Loucy (cell line): ENCODE data around the gene NHS.

Experiments used
- H2AFZ ChIP-seq: fragments of 200-600 bp; sonication (generic); 2 replicates; pipeline ENCODE4 v1.6.0; 2016; ENCODE audit warnings: antibody characterized with exemption, mild to moderate bottlenecking, low read length, moderate library complexity
- H3F3A ChIP-seq: fragments of 200-600 bp; 2 replicates; pipeline ENCODE4 v1.6.0; 2016; ENCODE audit warnings: antibody characterized with exemption, low read depth, mild to moderate bottlenecking
- H3K27me3 ChIP-seq: fragments of 200-600 bp; sonication (generic); 2 replicates; pipeline ENCODE4 v1.6.1; 2014; ENCODE audit warnings: low read length, mild to moderate bottlenecking; ENCODE audit not compliant: insufficient read depth, poor library complexity, severe bottlenecking
- H3K36me3 ChIP-seq: fragments of 200-600 bp; sonication (generic); 2 replicates; pipeline ENCODE4 v1.6.1; 2016; ENCODE audit warnings: low read length; ENCODE audit not compliant: insufficient read depth
- H3K4me1 ChIP-seq: fragments of 200-600 bp; sonication (generic); 2 replicates; pipeline ENCODE4 v1.5.1; 2014; ENCODE audit warnings: low read length, mild to moderate bottlenecking; ENCODE audit not compliant: insufficient read depth, poor library complexity, severe bottlenecking
- H3K4me2 ChIP-seq: fragments of 200-600 bp; sonication (generic); 2 replicates; pipeline ENCODE4 v1.6.0; 2014; ENCODE audit warnings: antibody characterized with exemption, low read length, low read depth, mild to moderate bottlenecking; ENCODE audit not compliant: poor library complexity, severe bottlenecking
- H3K4me3 ChIP-seq: fragments of 200-600 bp; sonication (generic); 2 replicates; pipeline ENCODE4 v1.5.1; 2014; ENCODE audit warnings: low read length, mild to moderate bottlenecking, mixed read lengths; ENCODE audit not compliant: poor library complexity, severe bottlenecking
- H3K79me2 ChIP-seq: fragments of 200-600 bp; sonication (generic); 2 replicates; pipeline ENCODE4 v1.6.1; 2014; ENCODE audit warnings: low read length; ENCODE audit not compliant: insufficient read depth
- H3K9ac ChIP-seq: fragments of 200-600 bp; sonication (generic); 2 replicates; pipeline ENCODE4 v1.6.0; 2014; ENCODE audit warnings: mild to moderate bottlenecking, low read depth, low read length, moderate library complexity; ENCODE audit not compliant: poor library complexity, severe bottlenecking
- H3K9me2 ChIP-seq: fragments of 200-600 bp; sonication (generic); replicated peaks from 2 replicates; pipeline ENCODE4 v1.6.1; 2016; ENCODE audit warnings: low read depth, low read length, mixed read lengths
- H3K9me3 ChIP-seq: fragments of 200-600 bp; sonication (generic); 2 replicates; pipeline ENCODE4 v1.6.1; 2014; ENCODE audit warnings: mild to moderate bottlenecking, antibody characterized with exemption, low read length, low read depth; ENCODE audit not compliant: insufficient read depth
- H4K20me1 ChIP-seq: fragments of 200-600 bp; sonication (generic); 2 replicates; pipeline ENCODE4 v1.6.0; 2014; ENCODE audit warnings: antibody characterized with exemption, low read length, mild to moderate bottlenecking; ENCODE audit not compliant: insufficient read depth, poor library complexity, severe bottlenecking
- EZH2phosphoT487 ChIP-seq: fragments of 200-600 bp; IDR thresholded peaks from 2 replicates; pipeline ENCODE4 v1.6.1; 2018; ENCODE audit warnings: antibody characterized with exemption, mild to moderate bottlenecking, moderate library complexity, borderline replicate concordance
- TF ChIP-seq, protein P1 (sequence below): fragments of 200-600 bp; sonication (generic); conservative IDR thresholded peaks from 2 replicates; pipeline ENCODE4 v1.5.1; 2014; ENCODE audit warnings: mild to moderate bottlenecking, antibody characterized with exemption, low read length

Gene NHS

GRCh38 chrX:17464194-17464593 is 89.2 kb downstream of the NHS start:
- Histone ChIP-seq H3K4me2 (no peak overlapping the region), H3K4me1 (no peaks in the 10 kb centered on the region), H3K4me3 (no peak overlapping the region), H3K27me3 (no peaks in the 10 kb centered on the region), H3K9ac (no peak overlapping the region), H3K36me3 (no peaks in the 10 kb centered on the region), H3K9me3 (no peaks in the 10 kb centered on the region), H2AFZ (no peak overlapping the region), H3F3A (no peaks in the 10 kb centered on the region), H4K20me1 (no peaks in the 10 kb centered on the region), H3K79me2 (no peaks in the 10 kb centered on the region), H3K9me2 (no peaks in the 10 kb centered on the region)
- TF ChIP-seq, protein P1, sequence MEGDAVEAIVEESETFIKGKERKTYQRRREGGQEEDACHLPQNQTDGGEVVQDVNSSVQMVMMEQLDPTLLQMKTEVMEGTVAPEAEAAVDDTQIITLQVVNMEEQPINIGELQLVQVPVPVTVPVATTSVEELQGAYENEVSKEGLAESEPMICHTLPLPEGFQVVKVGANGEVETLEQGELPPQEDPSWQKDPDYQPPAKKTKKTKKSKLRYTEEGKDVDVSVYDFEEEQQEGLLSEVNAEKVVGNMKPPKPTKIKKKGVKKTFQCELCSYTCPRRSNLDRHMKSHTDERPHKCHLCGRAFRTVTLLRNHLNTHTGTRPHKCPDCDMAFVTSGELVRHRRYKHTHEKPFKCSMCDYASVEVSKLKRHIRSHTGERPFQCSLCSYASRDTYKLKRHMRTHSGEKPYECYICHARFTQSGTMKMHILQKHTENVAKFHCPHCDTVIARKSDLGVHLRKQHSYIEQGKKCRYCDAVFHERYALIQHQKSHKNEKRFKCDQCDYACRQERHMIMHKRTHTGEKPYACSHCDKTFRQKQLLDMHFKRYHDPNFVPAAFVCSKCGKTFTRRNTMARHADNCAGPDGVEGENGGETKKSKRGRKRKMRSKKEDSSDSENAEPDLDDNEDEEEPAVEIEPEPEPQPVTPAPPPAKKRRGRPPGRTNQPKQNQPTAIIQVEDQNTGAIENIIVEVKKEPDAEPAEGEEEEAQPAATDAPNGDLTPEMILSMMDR = no peak
- TF ChIP-seq EZH2phosphoT487 = no peak

DNA sequence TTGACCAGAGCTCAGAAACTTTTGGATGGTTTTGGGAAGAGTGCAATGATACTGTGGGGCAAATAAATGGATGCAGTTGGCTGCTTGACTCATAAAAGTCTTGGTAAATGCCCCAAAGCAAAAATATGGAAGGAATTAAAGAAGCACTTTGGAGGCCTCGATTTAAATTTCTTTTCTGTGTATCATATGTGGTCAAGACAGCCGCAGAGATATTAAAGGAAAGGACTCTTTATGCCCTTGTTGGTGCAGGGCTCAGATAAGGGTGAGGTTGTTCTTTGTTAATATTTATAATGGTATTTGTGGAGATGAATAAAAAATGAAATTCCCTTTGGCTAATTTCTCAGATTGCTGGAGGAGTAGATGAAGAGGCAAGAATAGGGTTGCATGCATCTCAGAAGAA is 90.2 kb downstream of the NHS start:
- H3K27me3 ChIP-seq = no peaks in the 10 kb centered on the region
- H3K79me2 ChIP-seq = no peaks in the 10 kb centered on the region

GRCh38 chrX:17465802-17466201 is 90.8 kb downstream of the NHS start:
- H3K4me3 ChIP-seq = no peak overlapping the region
- H3K36me3 ChIP-seq = no peaks in the 10 kb centered on the region
- no peaks in the 10 kb centered on the region for H4K20me1 ChIP-seq
- no peaks in the 10 kb centered on the region for H3K9me3 ChIP-seq
- no peaks in the 10 kb centered on the region for H3K27me3 ChIP-seq
- no peaks in the 10 kb centered on the region for H3K9me2 ChIP-seq
- H3K4me1 ChIP-seq = no peaks in the 10 kb centered on the region
- TF ChIP-seq EZH2phosphoT487 = no peak
- TF ChIP-seq, protein P1 = no peak
- H2AFZ ChIP-seq = no peak overlapping the region
- H3K79me2 ChIP-seq = no peaks in the 10 kb centered on the region
- no peaks in the 10 kb centered on the region for H3F3A ChIP-seq
- no peak overlapping the region for H3K4me2 ChIP-seq
- H3K9ac ChIP-seq = no peak overlapping the region

More for the DNA sequence above, 90.2 kb downstream of the NHS start:
- no peak for TF ChIP-seq EZH2phosphoT487
- TF ChIP-seq, protein P1 = no peak
- H2AFZ ChIP-seq = no peak overlapping the region
- no peak overlapping the region for H3K9ac ChIP-seq
- no peak overlapping the region for H3K4me3 ChIP-seq
- H4K20me1 ChIP-seq = no peaks in the 10 kb centered on the region
- H3K9me2 ChIP-seq = no peaks in the 10 kb centered on the region
- no peaks in the 10 kb centered on the region for H3K36me3 ChIP-seq
- H3K4me1 ChIP-seq = no peaks in the 10 kb centered on the region
- no peaks in the 10 kb centered on the region for H3K9me3 ChIP-seq
- H3F3A ChIP-seq = no peaks in the 10 kb centered on the region
- H3K4me2 ChIP-seq = no peak overlapping the region
